HEK293 (cell line): ENCODE results near the gene PITHD1.

Source experiments
- CTCF ChIA-PET: fragments of 350-600 bp; formaldehyde crosslinking; extraction: SDS; loops from one replicate; lab custom pipeline; 2021; ENCODE audit warnings: antibody characterized with exemption; lab: Yijun Ruan, JAX
- POLR2A ChIA-PET: fragments of 300-600 bp; formaldehyde crosslinking; extraction: SDS; loops from one replicate; lab custom pipeline; 2020; ENCODE audit warnings: antibody characterized with exemption, inconsistent platforms; lab: Yijun Ruan, JAX
- H3K27ac ChIP-seq: fragments of 200-500 bp; sonication (Bioruptor generic); 2 replicates; pipeline ENCODE4 v1.5.1; 2014; ENCODE audit warnings: low read depth, low read length, control low read depth, inconsistent platforms; ENCODE audit errors: extremely low read depth
- H3K36me3 ChIP-seq, 2 experiments: fragments of 200-500 bp in 1 of 2; sonication (Bioruptor generic) in 1 of 2; 1 replicate in 1 of 2; 2 replicates in 1 of 2; pipeline ENCODE4 v1.5.1; 2014 to 2017; ENCODE audit warnings: inconsistent platforms in 2 of 2, low read length in 2 of 2; ENCODE audit not compliant: control insufficient read depth in 2 of 2, insufficient read depth in 1 of 2
- H3K4me1 ChIP-seq: fragments of 200-500 bp; sonication (Bioruptor generic); 2 replicates; pipeline ENCODE4 v1.5.1; 2014; ENCODE audit warnings: mild to moderate bottlenecking, low read length, inconsistent platforms; ENCODE audit not compliant: control insufficient read depth, insufficient read depth
- H3K4me3 ChIP-seq: 2 replicates; pipeline ENCODE4 v1.5.1; 2011; ENCODE audit warnings: low read depth, mild to moderate bottlenecking, control low read depth, low read length, moderate library complexity
- H3K9me3 ChIP-seq: fragments of 200-500 bp; sonication (Bioruptor generic); 2 replicates; pipeline ENCODE4 v1.5.1; 2014; ENCODE audit warnings: low read depth, low read length, inconsistent platforms; ENCODE audit not compliant: control insufficient read depth, insufficient read depth
- EGR2 ChIP-seq: fragments of 450-650 bp; formaldehyde crosslinking; IDR thresholded peaks from 2 replicates; pipeline ENCODE4 v1.5.1; 2016; ENCODE audit warnings: low read depth, missing biosample characterization, missing genetic modification characterization
- HOXA7 ChIP-seq: sonication (generic); formaldehyde crosslinking; IDR thresholded peaks from 2 replicates; pipeline ENCODE4 v1.8.1; 2022; ENCODE audit warnings: missing genetic modification reagents, borderline replicate concordance
- PRDM1 ChIP-seq: fragments of 450-650 bp; formaldehyde crosslinking; IDR thresholded peaks from 2 replicates; pipeline ENCODE4; 2016; ENCODE audit warnings: missing biosample characterization, missing genetic modification characterization
- SCRT2 ChIP-seq: fragments of 450-650 bp; formaldehyde crosslinking; IDR thresholded peaks from 2 replicates; pipeline ENCODE4 v1.5.1; 2016; ENCODE audit warnings: missing biosample characterization, missing genetic modification characterization
- SP3 ChIP-seq: fragments of 450-650 bp; formaldehyde crosslinking; IDR thresholded peaks from 2 replicates; pipeline ENCODE4 v1.5.1; 2016; ENCODE audit warnings: missing biosample characterization, missing genetic modification characterization
- ZBTB17 ChIP-seq: fragments of 450-650 bp; formaldehyde crosslinking; IDR thresholded peaks from 2 replicates; pipeline ENCODE4 v1.5.1; 2016; ENCODE audit warnings: missing biosample characterization, missing genetic modification characterization
- ZBTB20 ChIP-seq: fragments of 450-650 bp; formaldehyde crosslinking; IDR thresholded peaks from 2 replicates; pipeline ENCODE4 v1.5.1; 2016; ENCODE audit warnings: missing biosample characterization, missing genetic modification characterization
- ZNF335 ChIP-seq: fragments of 450-650 bp; formaldehyde crosslinking; conservative IDR thresholded peaks from 2 replicates; pipeline ENCODE4 v1.5.1; 2016; ENCODE audit warnings: missing biosample characterization, missing genetic modification characterization
- ZNF341 ChIP-seq: fragments of 450-650 bp; formaldehyde crosslinking; IDR thresholded peaks from 2 replicates; pipeline ENCODE4; 2016; ENCODE audit warnings: low read depth, missing biosample characterization, missing genetic modification characterization
- ZNF501 ChIP-seq: fragments of 450-650 bp; formaldehyde crosslinking; IDR thresholded peaks from 2 replicates; pipeline ENCODE4 v1.5.1; 2016; ENCODE audit warnings: missing biosample characterization, missing genetic modification characterization
- ZNF549 ChIP-seq: fragments of 450-650 bp; IDR thresholded peaks from 2 replicates; pipeline ENCODE4 v1.5.1; 2018; ENCODE audit warnings: missing biosample characterization, missing genetic modification characterization, mild to moderate bottlenecking, inconsistent platforms, moderate library complexity
- ZNF707 ChIP-seq: fragments of 450-650 bp; formaldehyde crosslinking; IDR thresholded peaks from 2 replicates; pipeline ENCODE4 v1.5.1; 2016; ENCODE audit warnings: missing biosample characterization, missing genetic modification characterization
- ZNF776 ChIP-seq: fragments of 450-650 bp; formaldehyde crosslinking; IDR thresholded peaks from 2 replicates; pipeline ENCODE4 v1.5.0; 2017; ENCODE audit warnings: missing biosample characterization, missing genetic modification characterization, borderline replicate concordance
- ZNF791 ChIP-seq: fragments of 450-650 bp; formaldehyde crosslinking; IDR thresholded peaks from 2 replicates; pipeline ENCODE4 v1.5.1; 2016; ENCODE audit warnings: missing biosample characterization, missing genetic modification characterization
- ZXDB ChIP-seq: fragments of 450-650 bp; formaldehyde crosslinking; IDR thresholded peaks from 2 replicates; pipeline ENCODE4 v1.5.1; 2016; ENCODE audit warnings: missing biosample characterization, missing genetic modification characterization
- TF ChIP-seq, protein P1 (sequence below): fragments of 450-650 bp; formaldehyde crosslinking; IDR thresholded peaks from 2 replicates; pipeline ENCODE4 v1.5.1; 2016; ENCODE audit warnings: missing biosample characterization, missing genetic modification characterization, borderline replicate concordance
- TF ChIP-seq, protein P2 (sequence below): IDR thresholded peaks from 2 replicates; pipeline ENCODE4 v1.6.1; 2011; ENCODE audit warnings: mild to moderate bottlenecking, low read depth, low read length, borderline replicate concordance
- TF ChIP-seq, protein P3 (sequence below): fragments of 450-650 bp; formaldehyde crosslinking; optimal IDR thresholded peaks from 2 replicates; pipeline ENCODE3; 2016; ENCODE audit warnings: missing biosample characterization, mild to moderate bottlenecking, missing genetic modification characterization
- TF ChIP-seq, protein P4 (sequence below): fragments of 450-650 bp; formaldehyde crosslinking; IDR thresholded peaks from 2 replicates; pipeline ENCODE4 v1.5.1; 2017; ENCODE audit warnings: missing biosample characterization, missing genetic modification characterization
- TF ChIP-seq, protein P5 (sequence below): fragments of 450-650 bp; IDR thresholded peaks from 2 replicates; pipeline ENCODE4 v1.5.1; 2018; ENCODE audit warnings: missing biosample characterization, missing genetic modification characterization
- TF ChIP-seq, protein P6 (sequence below): fragments of 450-650 bp; formaldehyde crosslinking; IDR thresholded peaks from 2 replicates; pipeline ENCODE4 v1.5.1; 2017; ENCODE audit warnings: missing biosample characterization, missing genetic modification characterization

The PITHD1 gene, protein sequence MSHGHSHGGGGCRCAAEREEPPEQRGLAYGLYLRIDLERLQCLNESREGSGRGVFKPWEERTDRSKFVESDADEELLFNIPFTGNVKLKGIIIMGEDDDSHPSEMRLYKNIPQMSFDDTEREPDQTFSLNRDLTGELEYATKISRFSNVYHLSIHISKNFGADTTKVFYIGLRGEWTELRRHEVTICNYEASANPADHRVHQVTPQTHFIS

DNA sequence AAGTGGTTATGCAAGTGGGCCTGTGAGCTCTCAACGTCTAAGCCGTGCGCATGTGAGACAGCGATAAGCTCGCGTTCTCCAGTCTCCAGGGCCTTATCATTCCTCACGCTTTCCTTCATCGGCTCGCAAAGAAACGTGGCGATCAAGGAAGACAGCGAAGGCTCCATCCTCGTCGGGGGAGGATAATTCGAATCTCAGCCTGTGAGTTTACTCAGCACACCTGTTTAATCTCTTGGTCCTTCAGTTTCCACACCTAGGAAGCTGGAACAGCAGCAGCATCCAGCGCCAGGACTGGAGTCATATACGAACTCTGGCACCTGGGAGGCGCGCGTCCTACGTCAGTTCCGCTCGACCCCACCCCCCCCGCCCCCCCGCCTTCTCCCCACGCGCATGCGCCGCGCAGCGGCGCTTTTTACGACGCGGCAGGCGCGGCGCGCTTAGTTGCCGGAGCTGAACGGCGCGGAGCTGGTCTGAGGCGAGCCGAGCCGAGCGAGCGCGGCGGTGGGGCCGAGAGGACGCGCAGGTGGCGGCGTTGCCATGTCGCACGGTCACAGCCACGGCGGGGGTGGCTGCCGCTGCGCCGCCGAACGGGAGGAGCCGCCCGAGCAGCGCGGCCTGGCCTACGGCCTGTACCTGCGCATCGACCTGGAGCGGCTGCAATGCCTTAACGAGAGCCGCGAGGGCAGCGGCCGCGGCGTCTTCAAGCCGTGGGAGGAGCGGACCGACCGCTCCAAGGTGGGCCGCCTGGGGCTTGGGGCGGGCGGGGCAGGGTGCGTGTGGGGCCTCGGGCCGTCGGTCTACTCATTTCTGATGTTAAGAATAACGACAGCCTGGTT lies at the start of gene PITHD1:
PITHD1 (plus strand) TSS at position 440 of the 836 bp plus-strand sequence; CDS start at position 538, 98 bp downstream.
- Histone ChIP-seq H3K27ac (peak within 1 kb of the TSS; percentile 80), H3K9me3 (no peaks in the 10 kb centered on the region), H3K4me1 (peaks cover 7% of the 10 kb centered on the region; the same call in 1 of the 2 replicates), H3K4me3 (peak within 1 kb of the TSS; percentile 95), H3K36me3 (peaks cover 21 to 32% of the 10 kb centered on the region in 2 experiments)
- ChIA-PET POLR2A (interaction anchor here (0.6 to 5.7 kb wide), 18 partner anchors 10 to 637 kb away, joined by 3 to 101 read pairs (median 5); partner anchors contain the start of genes ELOA, FUCA1, GALE and HMGCL), CTCF (interaction anchor here (0.6 to 0.9 kb wide), 3 partner anchors 33 to 138 kb away, joined by 3 read pairs; no protein-coding TSS in a partner anchor)
- no peak for TF ChIP-seq ZNF791 (tag by site-specific recombination)
- TF ChIP-seq, protein P1, sequence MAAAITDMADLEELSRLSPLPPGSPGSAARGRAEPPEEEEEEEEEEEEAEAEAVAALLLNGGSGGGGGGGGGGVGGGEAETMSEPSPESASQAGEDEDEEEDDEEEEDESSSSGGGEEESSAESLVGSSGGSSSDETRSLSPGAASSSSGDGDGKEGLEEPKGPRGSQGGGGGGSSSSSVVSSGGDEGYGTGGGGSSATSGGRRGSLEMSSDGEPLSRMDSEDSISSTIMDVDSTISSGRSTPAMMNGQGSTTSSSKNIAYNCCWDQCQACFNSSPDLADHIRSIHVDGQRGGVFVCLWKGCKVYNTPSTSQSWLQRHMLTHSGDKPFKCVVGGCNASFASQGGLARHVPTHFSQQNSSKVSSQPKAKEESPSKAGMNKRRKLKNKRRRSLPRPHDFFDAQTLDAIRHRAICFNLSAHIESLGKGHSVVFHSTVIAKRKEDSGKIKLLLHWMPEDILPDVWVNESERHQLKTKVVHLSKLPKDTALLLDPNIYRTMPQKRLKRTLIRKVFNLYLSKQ (tag by site-specific recombination), result no peak
- TF ChIP-seq SCRT2 (tag by site-specific recombination), result 0 out of 2 replicates have a peak, but pooled peaks have one; percentile 11
- TF ChIP-seq ZXDB (tag by site-specific recombination), result peak; percentile 54; the same call in 1 of the 2 replicates
- TF ChIP-seq, protein P2, sequence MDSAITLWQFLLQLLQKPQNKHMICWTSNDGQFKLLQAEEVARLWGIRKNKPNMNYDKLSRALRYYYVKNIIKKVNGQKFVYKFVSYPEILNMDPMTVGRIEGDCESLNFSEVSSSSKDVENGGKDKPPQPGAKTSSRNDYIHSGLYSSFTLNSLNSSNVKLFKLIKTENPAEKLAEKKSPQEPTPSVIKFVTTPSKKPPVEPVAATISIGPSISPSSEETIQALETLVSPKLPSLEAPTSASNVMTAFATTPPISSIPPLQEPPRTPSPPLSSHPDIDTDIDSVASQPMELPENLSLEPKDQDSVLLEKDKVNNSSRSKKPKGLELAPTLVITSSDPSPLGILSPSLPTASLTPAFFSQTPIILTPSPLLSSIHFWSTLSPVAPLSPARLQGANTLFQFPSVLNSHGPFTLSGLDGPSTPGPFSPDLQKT, result no peak
- TF ChIP-seq, protein P3, sequence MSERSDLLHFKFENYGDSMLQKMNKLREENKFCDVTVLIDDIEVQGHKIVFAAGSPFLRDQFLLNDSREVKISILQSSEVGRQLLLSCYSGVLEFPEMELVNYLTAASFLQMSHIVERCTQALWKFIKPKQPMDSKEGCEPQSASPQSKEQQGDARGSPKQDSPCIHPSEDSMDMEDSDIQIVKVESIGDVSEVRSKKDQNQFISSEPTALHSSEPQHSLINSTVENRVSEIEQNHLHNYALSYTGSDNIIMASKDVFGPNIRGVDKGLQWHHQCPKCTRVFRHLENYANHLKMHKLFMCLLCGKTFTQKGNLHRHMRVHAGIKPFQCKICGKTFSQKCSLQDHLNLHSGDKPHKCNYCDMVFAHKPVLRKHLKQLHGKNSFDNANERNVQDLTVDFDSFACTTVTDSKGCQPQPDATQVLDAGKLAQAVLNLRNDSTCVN (tag by site-specific recombination), result peak; percentile 85
- TF ChIP-seq, protein P4, sequence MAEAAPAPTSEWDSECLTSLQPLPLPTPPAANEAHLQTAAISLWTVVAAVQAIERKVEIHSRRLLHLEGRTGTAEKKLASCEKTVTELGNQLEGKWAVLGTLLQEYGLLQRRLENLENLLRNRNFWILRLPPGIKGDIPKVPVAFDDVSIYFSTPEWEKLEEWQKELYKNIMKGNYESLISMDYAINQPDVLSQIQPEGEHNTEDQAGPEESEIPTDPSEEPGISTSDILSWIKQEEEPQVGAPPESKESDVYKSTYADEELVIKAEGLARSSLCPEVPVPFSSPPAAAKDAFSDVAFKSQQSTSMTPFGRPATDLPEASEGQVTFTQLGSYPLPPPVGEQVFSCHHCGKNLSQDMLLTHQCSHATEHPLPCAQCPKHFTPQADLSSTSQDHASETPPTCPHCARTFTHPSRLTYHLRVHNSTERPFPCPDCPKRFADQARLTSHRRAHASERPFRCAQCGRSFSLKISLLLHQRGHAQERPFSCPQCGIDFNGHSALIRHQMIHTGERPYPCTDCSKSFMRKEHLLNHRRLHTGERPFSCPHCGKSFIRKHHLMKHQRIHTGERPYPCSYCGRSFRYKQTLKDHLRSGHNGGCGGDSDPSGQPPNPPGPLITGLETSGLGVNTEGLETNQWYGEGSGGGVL (tag by site-specific recombination), result no peak
- peak; percentile 42; the same call in 1 of the 2 replicates for TF ChIP-seq ZNF341 (tag by site-specific recombination)
- peak; percentile 84 for TF ChIP-seq ZBTB17 (tag by site-specific recombination)
- 0 out of 2 replicates have a peak, but pooled peaks have one; percentile 17 for TF ChIP-seq EGR2 (tag by site-specific recombination)
- peak; percentile 74 for TF ChIP-seq ZNF335 (tag by site-specific recombination)
- TF ChIP-seq, protein P5, sequence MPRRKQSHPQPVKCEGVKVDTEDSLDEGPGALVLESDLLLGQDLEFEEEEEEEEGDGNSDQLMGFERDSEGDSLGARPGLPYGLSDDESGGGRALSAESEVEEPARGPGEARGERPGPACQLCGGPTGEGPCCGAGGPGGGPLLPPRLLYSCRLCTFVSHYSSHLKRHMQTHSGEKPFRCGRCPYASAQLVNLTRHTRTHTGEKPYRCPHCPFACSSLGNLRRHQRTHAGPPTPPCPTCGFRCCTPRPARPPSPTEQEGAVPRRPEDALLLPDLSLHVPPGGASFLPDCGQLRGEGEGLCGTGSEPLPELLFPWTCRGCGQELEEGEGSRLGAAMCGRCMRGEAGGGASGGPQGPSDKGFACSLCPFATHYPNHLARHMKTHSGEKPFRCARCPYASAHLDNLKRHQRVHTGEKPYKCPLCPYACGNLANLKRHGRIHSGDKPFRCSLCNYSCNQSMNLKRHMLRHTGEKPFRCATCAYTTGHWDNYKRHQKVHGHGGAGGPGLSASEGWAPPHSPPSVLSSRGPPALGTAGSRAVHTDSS (tag by site-specific recombination), result no peak
- no peak for TF ChIP-seq ZNF707 (tag by site-specific recombination)
- 0 out of 2 replicates have a peak, but pooled peaks have one; percentile 39 for TF ChIP-seq ZNF501
- peak; percentile 15; the same call in 1 of the 2 replicates for TF ChIP-seq PRDM1 (tag by site-specific recombination)
- TF ChIP-seq ZBTB20 (tag by site-specific recombination), result peak; percentile 70
- no peak for TF ChIP-seq HOXA7 (CRISPR knock-in tag)
- TF ChIP-seq ZNF549, result no peak
- no peak for TF ChIP-seq ZNF776
- TF ChIP-seq, protein P6, sequence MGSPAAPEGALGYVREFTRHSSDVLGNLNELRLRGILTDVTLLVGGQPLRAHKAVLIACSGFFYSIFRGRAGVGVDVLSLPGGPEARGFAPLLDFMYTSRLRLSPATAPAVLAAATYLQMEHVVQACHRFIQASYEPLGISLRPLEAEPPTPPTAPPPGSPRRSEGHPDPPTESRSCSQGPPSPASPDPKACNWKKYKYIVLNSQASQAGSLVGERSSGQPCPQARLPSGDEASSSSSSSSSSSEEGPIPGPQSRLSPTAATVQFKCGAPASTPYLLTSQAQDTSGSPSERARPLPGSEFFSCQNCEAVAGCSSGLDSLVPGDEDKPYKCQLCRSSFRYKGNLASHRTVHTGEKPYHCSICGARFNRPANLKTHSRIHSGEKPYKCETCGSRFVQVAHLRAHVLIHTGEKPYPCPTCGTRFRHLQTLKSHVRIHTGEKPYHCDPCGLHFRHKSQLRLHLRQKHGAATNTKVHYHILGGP (tag by site-specific recombination), result no peak
- no peak for TF ChIP-seq SP3 (tag by site-specific recombination)
